H1 (cell line): ENCODE measurements around the gene EIF2AK2. TPM values are rescaled to one million over a fixed set of nuclear protein-coding genes. Genes with fewer than 3 reads are reported as not detected.

Experiments used
- CTCF ChIA-PET: fragments of 300-600 bp; sonication (Branson Sonifier 250); formaldehyde crosslinking; loops from one replicate; lab custom pipeline; 2021; ENCODE audit not compliant: partially characterized antibody; lab: Charles Lee
- POLR2A ChIA-PET: fragments of 300-600 bp; sonication (Branson Sonifier 250); formaldehyde crosslinking; loops from one replicate; lab custom pipeline; 2021; ENCODE audit warnings: inconsistent platforms; ENCODE audit not compliant: partially characterized antibody; lab: Charles Lee
- DNase-seq, 2 experiments: peaks; one replicate each; pipeline versions ENCODE4 v3.0.0 to v3.0.0-alpha.2; 2010 to 2022; ENCODE audit warnings: low spot score in 2 of 2, low read depth in 1 of 2, mixed read lengths in 1 of 2
- FAIRE-seq: peaks from 2 replicates; lab custom pipeline; 2011; peaks lifted over from hg19 to GRCh38; lab: Jason Lieb, UNC
- H2AFZ ChIP-seq: 2 replicates; pipeline ENCODE4 v1.8.1; 2012; ENCODE audit warnings: low read length, inconsistent platforms
- H2AK5ac ChIP-seq: 2 replicates; pipeline ENCODE4 v1.6.1; 2013; ENCODE audit warnings: low read depth, low read length
- H2BK120ac ChIP-seq: replicated peaks from 2 replicates; pipeline ENCODE3; 2013; ENCODE audit warnings: low read depth, low read length, inconsistent platforms
- H2BK12ac ChIP-seq: 2 replicates; pipeline ENCODE4 v1.6.1; 2013; ENCODE audit warnings: low read depth, low read length
- H2BK15ac ChIP-seq: 2 replicates; pipeline ENCODE4 v1.6.1; 2013; ENCODE audit warnings: low read length
- H2BK20ac ChIP-seq: 2 replicates; pipeline ENCODE4 v1.6.1; 2013; ENCODE audit warnings: low read length
- H2BK5ac ChIP-seq: 2 replicates; pipeline ENCODE4 v1.6.1; 2013; ENCODE audit warnings: low read depth, low read length
- H3K14ac ChIP-seq: 2 replicates; pipeline ENCODE4 v1.6.1; 2013; ENCODE audit warnings: inconsistent platforms; ENCODE audit not compliant: insufficient read length
- H3K18ac ChIP-seq: 2 replicates; pipeline ENCODE4 v1.6.1; 2013; ENCODE audit warnings: low read length; ENCODE audit errors: extremely low read depth
- H3K23ac ChIP-seq: 2 replicates; pipeline ENCODE4 v1.6.1; 2013; ENCODE audit warnings: inconsistent platforms; ENCODE audit not compliant: insufficient read length
- H3K23me2 ChIP-seq: 2 replicates; pipeline ENCODE4 v1.6.1; 2013; ENCODE audit warnings: low read depth, low read length
- H3K27ac ChIP-seq: 2 replicates; pipeline ENCODE4 v1.6.1; 2011; ENCODE audit warnings: low read depth, low read length, inconsistent platforms
- H3K27me3 ChIP-seq, 4 experiments: replicated peaks in 1 of 4; 1 replicate in 1 of 4; 2 replicates in 3 of 4; pipeline versions ENCODE4 v1.6.1 to v1.8.1; 2011 to 2013; ENCODE audit warnings: low read length in 3 of 4, mild to moderate bottlenecking in 3 of 4, inconsistent platforms in 2 of 4, mixed read lengths in 2 of 4, moderate library complexity in 1 of 4; ENCODE audit not compliant: control insufficient read depth in 3 of 4, insufficient read depth in 3 of 4; ENCODE audit errors: extremely low read depth in 1 of 4
- H3K36me3 ChIP-seq, 4 experiments: 2 replicates each; pipeline versions ENCODE4 v1.6.1 to v1.8.1; 2011 to 2013; ENCODE audit warnings: mild to moderate bottlenecking in 4 of 4, low read length in 3 of 4, moderate library complexity in 2 of 4, control low read depth in 1 of 4, inconsistent platforms in 1 of 4; ENCODE audit not compliant: insufficient read depth in 4 of 4, control insufficient read depth in 2 of 4
- H3K4ac ChIP-seq: replicated peaks from 2 replicates; pipeline ENCODE3; 2013; ENCODE audit warnings: low read length, low read depth, mixed read lengths, inconsistent platforms; ENCODE audit not compliant: insufficient read length
- H3K4me1 ChIP-seq, 4 experiments: replicated peaks in 1 of 4; 1 replicate in 1 of 4; 2 replicates in 3 of 4; pipeline versions ENCODE4 v1.6.1 to v1.8.1; 2011 to 2013; ENCODE audit warnings: low read length in 3 of 4, inconsistent platforms in 2 of 4, mixed read lengths in 1 of 4; ENCODE audit not compliant: insufficient read depth in 4 of 4, control insufficient read depth in 3 of 4
- H3K4me2 ChIP-seq, 2 experiments: 2 replicates each; pipeline versions ENCODE4 v1.6.1 to v1.8.1; 2011 to 2013; ENCODE audit warnings: low read depth in 2 of 2, low read length in 2 of 2, control low read depth in 1 of 2, inconsistent platforms in 1 of 2, mild to moderate bottlenecking in 1 of 2; ENCODE audit not compliant: insufficient read depth in 1 of 2
- H3K4me3 ChIP-seq, 4 experiments: fragments of 200-600, 300-600 bp in 1 of 4; sonication (generic), shearing (Covaris generic), sonication (Bioruptor Twin) in 1 of 4; 2 replicates each; pipeline versions ENCODE4 v1.5.1 to v1.8.1; 2011 to 2016; ENCODE audit warnings: low read length in 4 of 4, low read depth in 3 of 4, control low read depth in 2 of 4, inconsistent platforms in 2 of 4, mild to moderate bottlenecking in 2 of 4, mixed read lengths in 1 of 4, moderate library complexity in 1 of 4; ENCODE audit not compliant: insufficient read depth in 2 of 4; ENCODE audit errors: extremely low read depth in 1 of 4
- H3K56ac ChIP-seq: replicated peaks from 2 replicates; pipeline ENCODE3; 2013; ENCODE audit warnings: low read depth, mild to moderate bottlenecking, mixed read lengths, low read length, inconsistent platforms; ENCODE audit not compliant: insufficient read length
- H3K79me1 ChIP-seq: 2 replicates; pipeline ENCODE4 v1.6.1; 2013; ENCODE audit warnings: low read depth, low read length, control low read depth
- H3K79me2 ChIP-seq, 2 experiments: 2 replicates each; pipeline versions ENCODE4 v1.6.1 to v1.8.1; 2012 to 2013; ENCODE audit warnings: low read length in 2 of 2, mild to moderate bottlenecking in 2 of 2, inconsistent platforms in 1 of 2; ENCODE audit not compliant: insufficient read depth in 2 of 2, control insufficient read depth in 1 of 2
- H3K9ac ChIP-seq, 4 experiments: replicated peaks in 1 of 4; 1 replicate in 1 of 4; 2 replicates in 3 of 4; pipeline versions ENCODE4 v1.6.1 to v1.8.1; 2011 to 2013; ENCODE audit warnings: low read depth in 3 of 4, low read length in 3 of 4, control low read depth in 2 of 4, mild to moderate bottlenecking in 2 of 4, moderate library complexity in 2 of 4, inconsistent platforms in 1 of 4; ENCODE audit errors: extremely low read depth in 1 of 4
- H3K9me3 ChIP-seq, 2 experiments: 2 replicates each; pipeline versions ENCODE4 v1.6.1 to v1.8.1; 2012 to 2013; ENCODE audit warnings: mild to moderate bottlenecking in 2 of 2, moderate library complexity in 2 of 2, control low read depth in 1 of 2, inconsistent platforms in 1 of 2, low read depth in 1 of 2, low read length in 1 of 2, mixed read lengths in 1 of 2; ENCODE audit not compliant: insufficient read depth in 2 of 2
- H4K20me1 ChIP-seq, 2 experiments: replicated peaks in 1 of 2; 2 replicates each; pipeline versions ENCODE3 to v1.8.1; 2011 to 2013; ENCODE audit warnings: inconsistent platforms in 2 of 2, low read length in 2 of 2, mild to moderate bottlenecking in 1 of 2; ENCODE audit not compliant: insufficient read depth in 2 of 2, control insufficient read depth in 1 of 2
- H4K5ac ChIP-seq: 2 replicates; pipeline ENCODE4 v1.6.1; 2013; ENCODE audit warnings: low read length, low read depth, mixed read lengths, inconsistent platforms; ENCODE audit not compliant: insufficient read length
- H4K8ac ChIP-seq: 2 replicates; pipeline ENCODE4 v1.8.0; 2013; ENCODE audit warnings: mild to moderate bottlenecking, moderate library complexity, low read length, inconsistent platforms; ENCODE audit not compliant: insufficient read depth; ENCODE audit errors: extremely low read depth
- H4K91ac ChIP-seq: replicated peaks from 2 replicates; pipeline ENCODE3; 2013; ENCODE audit warnings: low read length, mixed read lengths, inconsistent platforms; ENCODE audit not compliant: insufficient read length
- BACH1 ChIP-seq: IDR thresholded peaks from 2 replicates; pipeline ENCODE4 v1.6.1; 2012; ENCODE audit warnings: low read length, improper control_type of control experiment
- BRCA1 ChIP-seq: IDR thresholded peaks from 2 replicates; pipeline ENCODE4 v1.6.1; 2012; ENCODE audit warnings: low read depth, low read length, improper control_type of control experiment
- CBX8 ChIP-seq: fragments of 300-800, 300-1000 bp; sonication (generic); IDR thresholded peaks from 2 replicates; pipeline ENCODE4 v1.7.1; 2016; ENCODE audit warnings: low read depth, low read length, borderline replicate concordance
- GTF2F1 ChIP-seq: IDR thresholded peaks from 2 replicates; pipeline ENCODE4 v1.6.1; 2012; ENCODE audit warnings: low read depth, low read length, improper control_type of control experiment, borderline replicate concordance
- HDAC2 ChIP-seq, 2 experiments: fragments of 300-600 bp in 1 of 2; sonication (generic) in 1 of 2; IDR thresholded peaks; 2 replicates each; pipeline ENCODE4 v1.6.1; 2011 to 2012; ENCODE audit warnings: low read depth in 2 of 2, low read length in 2 of 2, mild to moderate bottlenecking in 2 of 2, moderate library complexity in 2 of 2, borderline replicate concordance in 1 of 2, inconsistent platforms in 1 of 2
- HDAC6 ChIP-seq: IDR thresholded peaks from one replicate; pipeline ENCODE4 v1.7.1; 2012; ENCODE audit warnings: low read depth, mild to moderate bottlenecking, inconsistent platforms, low read length, moderate library complexity
- KDM1A ChIP-seq: fragments of 200-600, 300-600 bp; sonication (generic); IDR thresholded peaks from 2 replicates; pipeline ENCODE4 v1.7.1; 2016; ENCODE audit warnings: mild to moderate bottlenecking, low read length, borderline replicate concordance
- KDM5A ChIP-seq: fragments of 200-600 bp; IDR thresholded peaks from 2 replicates; pipeline ENCODE4 v1.7.1; 2012; ENCODE audit warnings: mild to moderate bottlenecking, low read length, inconsistent platforms, mixed read lengths
- NRF1 ChIP-seq: IDR thresholded peaks from 2 replicates; pipeline ENCODE4 v1.6.1; 2011; ENCODE audit warnings: mild to moderate bottlenecking, low read depth, low read length, improper control_type of control experiment
- POLR2A ChIP-seq, 2 experiments: IDR thresholded peaks; 1 replicate in 1 of 2; 2 replicates in 1 of 2; pipeline ENCODE4 v1.6.1; 2011; ENCODE audit warnings: low read depth in 2 of 2, low read length in 2 of 2, mild to moderate bottlenecking in 2 of 2; ENCODE audit errors: control extremely low read depth in 1 of 2
- POU5F1 ChIP-seq: IDR thresholded peaks from 2 replicates; pipeline ENCODE4 v1.6.1; 2011; ENCODE audit warnings: low read depth, mild to moderate bottlenecking, low read length, moderate library complexity
- SUZ12 ChIP-seq: fragments of 200-600 bp; sonication (generic); IDR thresholded peaks from 2 replicates; pipeline ENCODE4 v1.6.1; 2012; ENCODE audit warnings: mild to moderate bottlenecking, inconsistent platforms, low read length, moderate library complexity, mixed read lengths
- WGBS, 2 experiments: shearing (Covaris generic) in 1 of 2; methylation state at CpG; one replicate each; pipeline versions ENCODE4 v1.1.6 to v1.1.7; 2013 to 2015; ENCODE audit warnings: low lambda C conversion rate in 2 of 2, mixed read lengths in 2 of 2, inconsistent platforms in 1 of 2, low coverage in 1 of 2, missing lambda C conversion rate in 1 of 2; ENCODE audit not compliant: insufficient replicate concordance in 2 of 2, insufficient coverage in 1 of 2, insufficient read length in 1 of 2; ENCODE audit errors: extremely low coverage in 1 of 2, missing lambda C conversion rate in 1 of 2; 5-methylcytosine and 5-hydroxymethylcytosine counted together
- polyA plus RNA-seq, 7 experiments: library from polyadenylated mRNA; depleted of rRNA in 3 of 7; stranded (reverse) in 5 of 7; unstranded in 2 of 7; fragments of >200 nt in 5 of 7; fragments of 200-250 nt in 2 of 7; gene quantifications; 1 replicate in 5 of 7; 2 replicates in 1 of 7; 4 replicates in 1 of 7; pipeline versions ENCODE4 v1.2.1 to v1.2.3, GENCODE V29; 2011 to 2013; ENCODE audit warnings: missing spikeins in 2 of 7, mixed read lengths in 2 of 7
- total RNA-seq: library from RNA; stranded (reverse); fragmentation: NEBNext Ultra II Directional; extraction: Animal tissue kit (Norgen Biotek cat#: 25700); gene quantifications from 2 replicates; pipeline ENCODE4 v1.2.1, GENCODE V29; 2021
- TF ChIP-seq, protein P1 (sequence below), 3 experiments: IDR thresholded peaks; 1 replicate in 2 of 3; 2 replicates in 1 of 3; pipeline versions ENCODE4 v1.5.1 to v1.6.1; 2011; ENCODE audit warnings: low read length in 3 of 3, mild to moderate bottlenecking in 3 of 3, inconsistent platforms in 2 of 3, low read depth in 1 of 3, moderate library complexity in 1 of 3; ENCODE audit not compliant: insufficient read depth in 1 of 3; ENCODE audit errors: control extremely low read depth in 1 of 3

The EIF2AK2 gene
- total and polyA plus RNA-seq, 2 of the 8 experiments (the other 6 are each of a cell fraction or from before 2014, with no cell fraction given): 13.1 to 46.9 TPM

DNA sequence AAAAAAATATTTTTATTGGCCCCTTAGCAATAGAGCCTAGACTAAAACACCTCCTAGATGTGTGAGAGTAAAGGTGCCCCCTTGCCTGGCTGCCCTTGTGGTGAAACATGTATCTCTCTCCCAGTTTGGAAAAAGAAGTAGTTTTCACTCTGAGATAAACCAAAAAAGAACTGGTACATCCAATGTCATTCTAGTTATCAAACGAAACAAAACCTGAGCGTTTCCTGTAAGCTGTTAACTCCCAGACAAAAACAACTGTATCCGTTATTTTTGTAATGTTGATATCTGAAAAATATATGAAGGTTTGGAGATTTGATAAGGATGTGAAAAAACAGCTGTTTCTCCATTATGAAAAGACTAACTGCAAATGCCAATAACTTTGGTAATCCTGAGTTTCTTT lies 96.9 kb downstream of the EIF2AK2 start:
- H3K79me1 ChIP-seq: no peaks in the 10 kb centered on the region
- H4K5ac ChIP-seq: no peak overlapping the region
- H3K9me3 ChIP-seq: no peaks in the 10 kb centered on the region
- H3K4me3 ChIP-seq: no peak overlapping the region
- no peaks in the 10 kb centered on the region for H3K27me3 ChIP-seq
- H4K91ac ChIP-seq: no peak overlapping the region
- no peak overlapping the region for H3K23ac ChIP-seq
- no peak overlapping the region for H3K18ac ChIP-seq
- POLR2A ChIA-PET: no interaction called here
- H2BK20ac ChIP-seq: no peak overlapping the region
- H3K4me1 ChIP-seq: no peaks in the 10 kb centered on the region
- no peak overlapping the region for H3K4ac ChIP-seq
- H4K8ac ChIP-seq: no peak overlapping the region
- H3K4me2 ChIP-seq: no peak overlapping the region
- no peak overlapping the region for H2AK5ac ChIP-seq
- peaks cover 0 to 29% (median 5%) of the 10 kb centered on the region in 4 experiments; a peak in 4 of 8 replicates for H3K36me3 ChIP-seq
- FAIRE-seq: no peak
- H2AFZ ChIP-seq: no peak overlapping the region
- H3K9ac ChIP-seq: no peak overlapping the region
- H4K20me1 ChIP-seq: no peaks in the 10 kb centered on the region
- CTCF ChIA-PET: no interaction called here
- H3K56ac ChIP-seq: no peak overlapping the region
- H3K14ac ChIP-seq: no peak overlapping the region
- no peak overlapping the region for H2BK120ac ChIP-seq
- H2BK5ac ChIP-seq: no peak overlapping the region
- H3K27ac ChIP-seq: no peak overlapping the region
- H3K79me2 ChIP-seq: no peaks in the 10 kb centered on the region
- H2BK12ac ChIP-seq: no peak overlapping the region
- WGBS, 2 experiments: 99% methylated on average over 3 of the region's 3 CpGs; no CpG with 5 or more reads in 1 of the 2 experiments
- no peaks in the 10 kb centered on the region for H3K23me2 ChIP-seq
- no peak overlapping the region for H2BK15ac ChIP-seq
- no peak for DNase-seq
- no peak for TF ChIP-seq KDM1A
- TF ChIP-seq SUZ12: no peak
- TF ChIP-seq BRCA1: no peak
- no peak for TF ChIP-seq NRF1
- TF ChIP-seq CBX8: no peak
- TF ChIP-seq POU5F1: no peak
- TF ChIP-seq, protein P1, sequence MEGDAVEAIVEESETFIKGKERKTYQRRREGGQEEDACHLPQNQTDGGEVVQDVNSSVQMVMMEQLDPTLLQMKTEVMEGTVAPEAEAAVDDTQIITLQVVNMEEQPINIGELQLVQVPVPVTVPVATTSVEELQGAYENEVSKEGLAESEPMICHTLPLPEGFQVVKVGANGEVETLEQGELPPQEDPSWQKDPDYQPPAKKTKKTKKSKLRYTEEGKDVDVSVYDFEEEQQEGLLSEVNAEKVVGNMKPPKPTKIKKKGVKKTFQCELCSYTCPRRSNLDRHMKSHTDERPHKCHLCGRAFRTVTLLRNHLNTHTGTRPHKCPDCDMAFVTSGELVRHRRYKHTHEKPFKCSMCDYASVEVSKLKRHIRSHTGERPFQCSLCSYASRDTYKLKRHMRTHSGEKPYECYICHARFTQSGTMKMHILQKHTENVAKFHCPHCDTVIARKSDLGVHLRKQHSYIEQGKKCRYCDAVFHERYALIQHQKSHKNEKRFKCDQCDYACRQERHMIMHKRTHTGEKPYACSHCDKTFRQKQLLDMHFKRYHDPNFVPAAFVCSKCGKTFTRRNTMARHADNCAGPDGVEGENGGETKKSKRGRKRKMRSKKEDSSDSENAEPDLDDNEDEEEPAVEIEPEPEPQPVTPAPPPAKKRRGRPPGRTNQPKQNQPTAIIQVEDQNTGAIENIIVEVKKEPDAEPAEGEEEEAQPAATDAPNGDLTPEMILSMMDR (IDR thresholded peaks at IDR 0.05; ENCODE audit: control extremely low read depth in 1 of 3, insufficient read depth in 1 of 3, low read depth in 1 of 3, low read length in 3 of 3): no peak
- TF ChIP-seq BACH1: no peak
- no peak for TF ChIP-seq POLR2A (IDR thresholded peaks at IDR 0.05; ENCODE audit: control extremely low read depth in 1 of 2, low read depth in 2 of 2, low read length in 2 of 2)
- TF ChIP-seq KDM5A: no peak
- no peak for TF ChIP-seq HDAC6
- no peak for TF ChIP-seq HDAC2 (IDR thresholded peaks at IDR 0.05; ENCODE audit: borderline replicate concordance in 1 of 2, low read depth in 2 of 2, low read length in 2 of 2)
- no peak for TF ChIP-seq GTF2F1
